Subcutaneous adipose tissue (tissue), 4 donors: ENCODE data around the gene ILDR2. TPM values are rescaled to one million over a fixed set of nuclear protein-coding genes. Genes with fewer than 3 reads are reported as not detected.

Source experiments
- CTCF ChIP-seq: fragments of 450-650 bp; IDR thresholded peaks from one replicate; pipeline ENCODE4 v1.5.1; 2016; ENCODE audit warnings: low read depth, mild to moderate bottlenecking, control low read depth, antibody characterized with exemption, moderate library complexity
- total RNA-seq, 4 donors: library from RNA; depleted of rRNA; stranded (reverse); fragments of >200 nt; gene quantifications; one replicate each; pipeline ENCODE4 v1.1.0, GENCODE V29; 2016

The ILDR2 gene
- total RNA-seq, 4 donors from 2014 or later: under 0.01 TPM; not detected in 3

GRCh38 chr1:166952002-166952746, 23.2 kb downstream of the ILDR2 start:
- TF ChIP-seq CTCF: no peak

GRCh38 chr1:166951050-166951449, 24.3 kb downstream of the ILDR2 start:
- no peak for TF ChIP-seq CTCF

GRCh38 chr1:166950156-166950555, 25.2 kb downstream of the ILDR2 start:
- no peak for TF ChIP-seq CTCF

GRCh38 chr1:166948856-166949350, 26.4 kb downstream of the ILDR2 start:
- no peak for TF ChIP-seq CTCF

- no peak for TF ChIP-seq CTCF
Observed at GRCh38 chr1:166947398-166948043, 27.8 kb downstream of the ILDR2 start.

GRCh38 chr1:166944186-166944967, 31.0 kb downstream of the ILDR2 start:
- TF ChIP-seq CTCF: no peak
